Measurements from ENCODE around the gene AGFG1.

DNA sequence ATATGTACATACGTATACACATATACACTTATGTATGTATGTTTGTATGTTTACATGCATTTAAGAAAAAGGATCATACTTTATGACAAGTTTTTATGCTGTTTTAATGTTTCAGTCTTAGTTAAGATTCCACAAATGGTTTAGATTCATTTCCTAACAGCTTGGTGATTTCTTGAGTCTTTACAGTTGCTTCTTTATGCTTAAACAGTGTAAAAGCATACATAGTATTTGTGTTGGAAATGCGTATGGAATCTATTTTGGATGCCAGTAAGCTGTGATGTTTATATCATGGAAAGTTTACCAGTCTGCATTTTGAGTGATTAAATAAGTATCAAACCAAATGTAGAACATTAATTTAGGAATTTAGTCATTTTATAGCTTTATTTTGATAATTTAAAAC lies 55.4 kb downstream of the AGFG1 start:
- TF ChIP-seq EZH2 (IDR thresholded peaks at IDR 0.05; ENCODE audit: low read length, missing control alignments): no peak
- TF ChIP-seq, protein P1, sequence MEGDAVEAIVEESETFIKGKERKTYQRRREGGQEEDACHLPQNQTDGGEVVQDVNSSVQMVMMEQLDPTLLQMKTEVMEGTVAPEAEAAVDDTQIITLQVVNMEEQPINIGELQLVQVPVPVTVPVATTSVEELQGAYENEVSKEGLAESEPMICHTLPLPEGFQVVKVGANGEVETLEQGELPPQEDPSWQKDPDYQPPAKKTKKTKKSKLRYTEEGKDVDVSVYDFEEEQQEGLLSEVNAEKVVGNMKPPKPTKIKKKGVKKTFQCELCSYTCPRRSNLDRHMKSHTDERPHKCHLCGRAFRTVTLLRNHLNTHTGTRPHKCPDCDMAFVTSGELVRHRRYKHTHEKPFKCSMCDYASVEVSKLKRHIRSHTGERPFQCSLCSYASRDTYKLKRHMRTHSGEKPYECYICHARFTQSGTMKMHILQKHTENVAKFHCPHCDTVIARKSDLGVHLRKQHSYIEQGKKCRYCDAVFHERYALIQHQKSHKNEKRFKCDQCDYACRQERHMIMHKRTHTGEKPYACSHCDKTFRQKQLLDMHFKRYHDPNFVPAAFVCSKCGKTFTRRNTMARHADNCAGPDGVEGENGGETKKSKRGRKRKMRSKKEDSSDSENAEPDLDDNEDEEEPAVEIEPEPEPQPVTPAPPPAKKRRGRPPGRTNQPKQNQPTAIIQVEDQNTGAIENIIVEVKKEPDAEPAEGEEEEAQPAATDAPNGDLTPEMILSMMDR (conservative IDR thresholded peaks at IDR 0.05 in 1 of 2, IDR thresholded peaks at IDR 0.05 in 1 of 2; ENCODE audit: low read depth in 1 of 2, low read length in 2 of 2): no peak

All from fibroblast of lung (primary cell).